ENCODE measurements around the gene HORMAD1. TPM values are rescaled to one million over a fixed set of nuclear protein-coding genes. Genes with fewer than 3 reads are reported as not detected.
A peak's percentile ranks its signal among the peaks of the same experiment; 100 is the strongest.

The HORMAD1 gene
- total RNA-seq, 2 experiments from 2014 or later, result not detected

DNA sequence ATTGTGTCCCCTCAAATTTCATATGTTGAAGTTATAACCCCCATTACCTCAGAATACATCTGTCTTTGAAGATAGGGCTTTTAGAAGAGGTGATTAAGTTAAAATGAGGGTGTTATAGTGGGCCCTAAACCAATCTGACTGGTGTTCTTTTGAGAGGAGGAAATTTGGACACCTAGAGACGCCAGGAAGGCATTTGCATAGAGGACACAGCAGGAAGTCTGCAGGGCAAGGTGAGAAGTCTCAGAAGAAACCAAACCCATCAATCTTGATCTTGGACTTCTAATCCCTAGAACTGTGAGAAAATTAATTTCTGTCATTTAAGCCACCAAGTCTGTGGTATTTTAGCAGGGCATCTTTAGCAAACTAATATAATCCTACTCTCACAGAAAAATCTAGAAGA, 36.8 kb downstream of the HORMAD1 start:
- H3K27me3 Mint-ChIP-seq, result no peaks in the 10 kb centered on the region
- H3K9me3 Mint-ChIP-seq, result no peaks in the 10 kb centered on the region
- peak overlapping the region; percentile 79 for H3K27ac Mint-ChIP-seq
- H3K4me1 Mint-ChIP-seq (ENCODE audit: low read depth), result peaks cover 13% of the 10 kb centered on the region
- intact Hi-C loops (cut with micrococcal nuclease), result no loop called here
- ChIA-PET POLR2A (interaction anchor here (1.3 kb wide), 1 partner anchor 106 kb away, joined by 4 read pairs; no protein-coding TSS in a partner anchor), CTCF (interaction anchor here (0.8 to 1.5 kb wide), 2 partner anchors 37 to 57 kb away, joined by 3 to 4 read pairs; no protein-coding TSS in a partner anchor)
- DNase-seq, result no peak
- H3K36me3 Mint-ChIP-seq (ENCODE audit: low read depth), result peaks cover 6% of the 10 kb centered on the region
- ATAC-seq, result no peak
- H3K4me3 Mint-ChIP-seq, result no peak overlapping the region
- no peak for TF ChIP-seq CTCF (IDR thresholded peaks at IDR 0.05)

DNA sequence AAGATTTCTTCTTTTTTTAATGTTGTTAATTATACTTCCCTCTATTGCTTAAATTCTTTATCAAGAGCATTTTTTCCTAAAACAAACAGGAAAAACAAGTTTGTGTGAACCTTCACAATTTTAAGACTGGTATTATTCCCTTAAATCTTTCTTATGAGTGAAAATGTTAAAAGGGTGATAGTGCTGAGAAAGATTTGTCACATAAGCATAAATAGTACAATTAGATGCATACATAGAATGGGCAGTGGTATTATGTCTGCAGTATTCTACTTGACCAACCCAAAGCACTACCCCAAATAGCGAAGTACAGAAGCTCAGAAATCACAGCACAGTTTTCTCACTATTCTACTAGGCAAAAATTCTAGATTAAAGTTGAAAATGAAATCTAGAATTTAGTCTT, 41.7 kb downstream of the HORMAD1 start:
- no peak for ATAC-seq
- POLR2A ChIA-PET, result no interaction called here
- intact Hi-C loops (cut with micrococcal nuclease), result no loop called here

DNA sequence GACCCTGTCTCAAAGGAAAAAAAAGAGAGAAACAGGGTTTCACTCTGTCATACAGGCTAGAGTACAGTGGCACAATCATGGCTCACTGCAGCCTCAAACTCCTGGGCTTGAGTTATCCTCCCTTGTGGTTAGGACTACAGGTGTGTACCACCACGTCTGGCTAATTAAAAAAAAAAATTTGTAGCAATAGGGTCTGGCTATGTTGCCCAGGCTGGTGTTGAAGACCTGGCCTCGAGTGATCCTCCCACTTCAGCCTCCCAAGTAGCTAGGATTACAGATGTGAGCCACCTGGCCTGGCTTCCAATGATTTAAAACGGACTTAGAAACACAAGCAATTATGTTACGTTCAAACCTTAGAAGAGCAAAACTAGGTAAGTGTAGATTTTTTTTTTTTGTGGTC, 45.8 kb downstream of the HORMAD1 start:
- POLR2A ChIA-PET, result interaction anchor here (0.9 kb wide), 1 partner anchor 188 kb away, joined by 3 read pairs; the partner anchor contains the start of gene TARS2
- CTCF ChIA-PET, result interaction anchor here (0.6 to 1.2 kb wide), 2 partner anchors 16 to 487 kb away, joined by 3 read pairs; no protein-coding TSS in a partner anchor
- Mint-ChIP-seq H3K4me3 (no peak overlapping the region), H3K27me3 (no peaks in the 10 kb centered on the region), H3K4me1 (ENCODE audit: low read depth) (peaks cover 6% of the 10 kb centered on the region), H3K36me3 (ENCODE audit: low read depth) (peaks cover 2% of the 10 kb centered on the region), H3K9me3 (no peaks in the 10 kb centered on the region), H3K27ac (no peak overlapping the region)
- intact Hi-C loops (cut with micrococcal nuclease), result no loop called here
- DNase-seq (no peak), ATAC-seq (no peak)
- no peak for TF ChIP-seq CTCF (IDR thresholded peaks at IDR 0.05)

More for the DNA sequence above, 41.7 kb downstream of the HORMAD1 start:
- H3K36me3 Mint-ChIP-seq (ENCODE audit: low read depth), result peaks cover 8% of the 10 kb centered on the region
- no peak for DNase-seq
- no peaks in the 10 kb centered on the region for H3K9me3 Mint-ChIP-seq
- no peaks in the 10 kb centered on the region for H3K27me3 Mint-ChIP-seq
- H3K4me3 Mint-ChIP-seq, result no peak overlapping the region
- H3K4me1 Mint-ChIP-seq (ENCODE audit: low read depth), result peaks cover 15% of the 10 kb centered on the region
- CTCF ChIA-PET, result interaction anchor here (0.8 kb wide), 1 partner anchor 13 kb away, joined by 3 read pairs; no protein-coding TSS in a partner anchor
- no peak for TF ChIP-seq CTCF (IDR thresholded peaks at IDR 0.05)
- H3K27ac Mint-ChIP-seq, result no peak overlapping the region

- no peaks in the 10 kb centered on the region for H3K9me3 Mint-ChIP-seq
- no peak for TF ChIP-seq CTCF (IDR thresholded peaks at IDR 0.05)
- no peak overlapping the region for H3K27ac Mint-ChIP-seq
- H3K36me3 Mint-ChIP-seq (ENCODE audit: low read depth), result peaks cover 7% of the 10 kb centered on the region
- CTCF ChIA-PET, result interaction anchor here (1.4 kb wide), 1 partner anchor 102 kb away, joined by 4 read pairs; no protein-coding TSS in a partner anchor
- POLR2A ChIA-PET, result interaction anchor here (0.9 kb wide), 1 partner anchor 83 kb away, joined by 3 read pairs; no protein-coding TSS in a partner anchor
- no peak for ATAC-seq
- intact Hi-C loops (cut with micrococcal nuclease), result no loop called here
- no peaks in the 10 kb centered on the region for H3K27me3 Mint-ChIP-seq
- DNase-seq, result no peak
- peaks cover 4% of the 10 kb centered on the region for H3K4me1 Mint-ChIP-seq (ENCODE audit: low read depth)
- no peak overlapping the region for H3K4me3 Mint-ChIP-seq
Measured at GRCh38 chr1:150663321-150663720, 57.4 kb downstream of the HORMAD1 start.

DNA sequence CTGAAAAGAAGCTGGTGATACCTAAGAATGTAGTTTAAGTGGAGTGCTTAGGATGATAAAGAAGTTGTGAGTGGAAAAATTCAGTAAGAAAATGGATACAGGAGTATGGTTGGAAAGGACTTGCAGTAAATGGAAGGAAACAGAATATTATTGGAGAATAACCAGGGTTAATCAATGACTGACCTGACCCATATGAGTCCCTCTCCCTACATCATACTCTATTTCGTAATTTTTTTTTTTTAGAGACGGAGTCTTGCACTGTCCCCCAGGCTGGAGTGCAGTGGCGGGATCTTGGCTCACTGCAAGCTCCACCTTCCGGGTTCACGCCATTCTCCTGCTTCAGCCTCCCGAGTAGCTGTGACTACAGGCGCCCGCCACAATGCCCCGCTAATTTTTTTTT, 57.9 kb downstream of the HORMAD1 start:
- peaks cover 4% of the 10 kb centered on the region for H3K4me1 Mint-ChIP-seq (ENCODE audit: low read depth)
- CTCF ChIA-PET, result interaction anchor here (1.4 kb wide), 1 partner anchor 102 kb away, joined by 4 read pairs; no protein-coding TSS in a partner anchor
- H3K36me3 Mint-ChIP-seq (ENCODE audit: low read depth), result peaks cover 7% of the 10 kb centered on the region
- intact Hi-C loops (cut with micrococcal nuclease), result no loop called here
- no peak overlapping the region for H3K4me3 Mint-ChIP-seq
- H3K27ac Mint-ChIP-seq, result no peak overlapping the region
- H3K27me3 Mint-ChIP-seq, result no peaks in the 10 kb centered on the region
- DNase-seq (no peak), ATAC-seq (no peak)
- no peaks in the 10 kb centered on the region for H3K9me3 Mint-ChIP-seq
- no peak for TF ChIP-seq CTCF (IDR thresholded peaks at IDR 0.05)
- POLR2A ChIA-PET, result no interaction called here

Measured in activated CD8-positive, alpha-beta T cell treated with anti-CD3 and anti-CD28 coated beads for 36 hours (primary cell).